Fibroblast of skin of scalp (primary cell): ENCODE data around the gene TUBB2B. TPM values are rescaled to one million over a fixed set of nuclear protein-coding genes. Genes with fewer than 3 reads are reported as not detected.
A peak's percentile ranks its signal among the peaks of the same experiment; 100 is the strongest.

Source experiments
- DNase-seq: peaks from one replicate; pipeline ENCODE4 v3.0.0-alpha.2; 2013
- polyA plus RNA-seq, 2 experiments: library from polyadenylated mRNA; unstranded; fragments of 120-200 nt; gene quantifications; one replicate each; pipeline ENCODE4 v1.2.1, GENCODE V29; 2013; ENCODE audit not compliant: insufficient read length in 2 of 2

TUBB2B gene
- polyA plus RNA-seq (2013, experiment 1 of 2; ENCODE audit: insufficient read length): 66.4 TPM
- polyA plus RNA-seq (2013, experiment 2 of 2; ENCODE audit: insufficient read length): 71.8 TPM

DNA sequence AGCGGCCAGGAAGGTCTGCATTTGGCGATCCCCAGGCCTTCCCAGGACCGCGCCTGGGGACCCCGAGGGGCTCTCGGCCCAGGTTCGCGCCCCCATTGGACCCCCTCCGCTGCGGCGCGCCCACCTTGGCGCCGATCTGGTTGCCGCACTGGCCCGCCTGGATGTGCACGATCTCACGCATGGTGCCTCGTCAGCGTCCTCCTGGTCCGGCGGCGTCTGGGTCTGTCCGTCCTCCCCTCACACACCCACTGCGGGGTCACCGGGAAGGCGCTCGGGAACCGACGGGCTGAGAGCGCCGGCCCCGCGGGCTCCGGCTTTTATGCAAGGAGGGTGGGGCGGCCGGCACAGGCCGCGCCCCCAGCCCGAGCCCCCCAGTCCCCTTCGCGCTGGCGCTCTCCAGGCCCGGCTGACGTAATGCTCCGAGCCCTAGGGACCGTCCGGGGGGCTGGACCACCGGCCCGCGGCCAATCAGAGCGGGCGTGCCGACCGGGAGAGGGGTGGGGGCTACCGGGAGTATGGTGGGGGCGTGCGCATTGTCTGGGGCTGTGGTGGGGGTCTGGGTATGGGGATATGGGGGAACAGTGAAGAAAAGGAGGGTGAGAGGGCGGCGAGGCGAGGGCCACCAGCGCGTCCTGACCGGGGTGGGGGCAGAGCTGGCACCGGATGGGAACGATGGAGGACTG lies at the start of gene TUBB2B:
TUBB2B (minus strand) TSS at position 291 of the 683 bp plus-strand sequence; CDS start at position 181, 110 bp downstream.
- peak; percentile 83 for DNase-seq

GRCh38 chr6:3277251-3277650 lies 49.8 kb upstream of the TUBB2B start:
- no peak for DNase-seq

DNA sequence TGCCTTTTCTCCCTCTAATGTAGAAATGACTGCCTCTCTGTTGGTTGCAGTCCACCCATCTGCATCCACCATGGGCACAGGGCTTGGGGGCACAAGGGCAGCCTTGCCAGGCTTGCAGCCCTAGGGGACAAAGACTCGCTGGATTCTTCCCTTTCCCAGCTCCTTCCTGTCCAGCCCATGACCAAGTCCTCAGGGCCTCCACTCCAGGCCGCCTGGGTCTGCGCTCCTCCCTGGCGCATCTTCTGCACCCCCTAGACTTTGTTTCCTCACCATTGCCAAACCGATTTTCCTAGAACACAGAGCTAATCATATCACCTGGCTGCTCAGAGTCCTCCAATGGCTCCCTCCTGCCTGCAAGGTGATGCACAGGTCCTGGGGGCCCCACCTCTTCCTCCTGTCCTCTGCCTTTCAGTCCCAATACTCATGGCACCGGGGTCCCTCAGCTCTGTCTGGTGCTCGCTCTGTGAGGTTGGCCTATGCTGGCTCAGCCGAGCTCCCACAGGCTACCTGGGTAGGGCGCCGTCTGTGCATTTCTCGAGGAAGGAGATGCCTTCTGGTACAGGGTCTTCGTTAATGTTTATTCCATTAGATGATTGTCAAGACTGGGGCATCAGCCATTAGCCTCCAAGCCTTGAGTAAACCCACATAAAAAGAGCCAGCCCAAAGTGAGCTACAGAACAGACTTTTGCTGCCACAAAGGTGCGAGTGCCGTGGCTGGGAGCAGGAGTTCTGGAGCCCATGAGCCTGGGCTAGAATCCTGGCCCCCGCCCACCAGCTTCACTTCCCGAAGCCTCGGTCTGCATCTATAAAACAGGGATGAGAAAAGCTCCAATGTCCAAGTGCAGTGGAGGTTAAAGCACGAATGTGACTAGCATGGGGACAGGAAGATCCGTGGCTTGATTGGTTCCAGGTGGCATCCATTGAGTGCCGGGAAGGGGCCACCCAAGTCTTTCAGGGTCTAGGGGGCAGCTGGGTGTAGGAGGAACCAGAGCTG lies 49.0 kb upstream of the TUBB2B start:
- no peak for DNase-seq

DNA sequence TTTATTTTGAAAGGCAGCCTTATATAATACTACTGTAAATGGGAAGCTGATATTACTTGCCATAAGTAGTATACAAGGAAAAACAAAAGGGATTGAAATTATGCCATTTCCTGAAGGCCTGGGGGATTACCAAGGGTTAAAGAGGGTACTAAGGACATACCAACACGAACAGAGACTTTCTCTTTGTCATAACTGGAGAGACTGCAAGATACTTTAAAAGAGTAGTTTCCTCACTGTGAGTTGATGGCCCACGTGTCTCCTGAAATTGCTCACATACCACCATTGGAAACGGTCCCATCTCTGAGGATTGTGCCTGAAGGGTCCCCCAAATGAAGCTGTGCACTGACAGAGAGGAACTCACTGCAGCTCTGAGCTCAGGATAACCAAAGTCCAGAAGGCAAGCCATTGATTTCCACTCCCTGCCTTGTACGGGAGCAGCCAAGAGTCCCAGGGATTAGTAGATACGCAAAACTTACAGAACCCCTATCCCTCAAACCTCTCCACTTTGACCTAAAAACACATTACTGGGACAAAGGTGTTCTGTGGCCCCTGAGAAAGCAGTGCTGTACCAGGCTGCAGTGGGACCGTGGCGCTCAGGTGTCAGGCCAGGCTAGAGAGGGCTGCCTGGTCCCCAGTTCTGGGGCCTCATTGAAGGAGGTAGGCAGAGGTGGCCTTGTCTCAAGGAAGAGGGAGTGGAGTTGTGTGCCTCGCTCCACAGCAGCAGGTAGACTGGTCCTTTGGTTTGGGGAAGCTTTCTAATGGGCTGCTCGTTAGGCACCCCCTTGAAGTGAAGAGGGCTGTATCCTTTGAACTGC lies 46.5 kb upstream of the TUBB2B start:
- DNase-seq: no peak

DNA sequence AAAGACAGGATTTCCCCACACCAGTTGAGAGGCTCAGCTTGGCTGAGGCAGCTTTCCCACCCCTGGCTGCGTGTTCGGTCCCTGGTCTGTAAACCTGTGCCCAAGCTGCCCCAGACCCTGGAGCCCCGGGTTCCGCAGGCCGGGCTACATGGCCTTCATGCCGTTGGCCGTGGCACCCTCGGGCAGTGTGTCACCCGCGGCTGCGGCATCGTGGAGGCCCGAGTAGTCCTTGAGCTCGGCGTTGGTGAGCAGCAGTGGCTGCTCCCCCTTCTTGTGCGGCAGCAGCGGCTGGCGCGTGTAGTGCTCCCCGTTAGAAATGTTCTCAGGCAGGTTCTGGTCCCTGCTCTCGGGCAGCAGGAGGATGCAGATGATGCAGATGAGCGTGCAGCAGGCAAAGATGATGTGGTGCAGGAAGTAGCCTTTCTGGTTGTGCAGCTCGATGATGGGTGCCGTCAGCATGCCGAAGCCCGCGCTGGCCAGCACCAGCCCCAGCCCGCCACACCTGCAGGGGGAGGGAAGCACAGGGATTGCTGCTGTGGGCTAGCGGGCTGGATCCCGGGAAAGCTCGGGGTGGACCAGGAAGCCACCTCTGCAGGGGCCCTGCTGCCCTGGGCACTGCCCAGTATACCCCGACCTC lies 45.6 kb upstream of the TUBB2B start:
- no peak for DNase-seq

- no peak for DNase-seq
These were observed 44.3 kb upstream of the TUBB2B start for GRCh38 chr6:3271756-3272155.

- no peak for DNase-seq
These were observed 42.8 kb upstream of the TUBB2B start for GRCh38 chr6:3270258-3270657.

GRCh38 chr6:3269281-3269975 lies 42.0 kb upstream of the TUBB2B start:
- no peak for DNase-seq

GRCh38 chr6:3268680-3269079 lies 41.2 kb upstream of the TUBB2B start:
- DNase-seq: no peak

GRCh38 chr6:3267162-3267561 lies 39.7 kb upstream of the TUBB2B start:
- no peak for DNase-seq

DNA sequence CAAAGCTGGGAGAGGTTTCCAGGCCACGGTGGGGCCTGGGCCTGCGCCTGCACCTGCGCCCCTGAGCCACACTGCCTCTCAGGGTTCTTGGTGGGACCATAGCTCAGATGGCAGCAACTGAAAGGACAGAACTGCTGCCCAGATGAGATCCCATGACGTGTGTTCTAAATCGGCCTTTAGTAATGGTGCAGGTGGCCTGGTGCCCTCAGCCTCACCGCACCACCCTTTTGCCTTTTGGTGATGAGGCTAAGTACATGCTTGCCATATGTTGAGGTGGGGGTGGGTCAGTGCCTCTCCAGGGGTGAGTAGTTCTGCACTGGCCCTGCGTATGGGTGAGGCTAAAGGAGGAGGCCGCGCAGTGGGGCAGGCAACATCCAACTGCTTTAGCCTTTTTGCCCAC lies 38.7 kb upstream of the TUBB2B start:
- no peak for DNase-seq

DNA sequence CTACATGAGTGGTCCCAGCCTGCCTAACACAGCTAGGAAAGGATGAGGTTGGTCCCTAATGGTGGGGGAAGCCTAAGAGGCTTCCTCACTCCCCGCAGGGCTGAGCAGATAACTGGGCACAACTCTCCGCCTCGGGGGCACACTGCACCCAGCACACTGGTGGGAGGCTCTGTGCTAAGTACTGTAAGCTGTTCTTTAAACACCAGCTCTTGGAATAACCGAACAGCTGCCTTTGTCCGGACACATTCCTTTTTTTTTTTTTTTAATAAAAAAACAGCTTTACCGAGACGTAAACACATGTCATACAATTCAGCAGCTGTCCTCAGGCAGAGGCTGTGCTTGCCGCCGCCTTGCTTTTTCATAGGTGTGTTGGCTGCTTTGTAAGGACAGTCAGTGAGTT lies 38.2 kb upstream of the TUBB2B start:
- no peak for DNase-seq

GRCh38 chr6:3264356-3264755 lies 36.9 kb upstream of the TUBB2B start:
- DNase-seq: no peak

DNA sequence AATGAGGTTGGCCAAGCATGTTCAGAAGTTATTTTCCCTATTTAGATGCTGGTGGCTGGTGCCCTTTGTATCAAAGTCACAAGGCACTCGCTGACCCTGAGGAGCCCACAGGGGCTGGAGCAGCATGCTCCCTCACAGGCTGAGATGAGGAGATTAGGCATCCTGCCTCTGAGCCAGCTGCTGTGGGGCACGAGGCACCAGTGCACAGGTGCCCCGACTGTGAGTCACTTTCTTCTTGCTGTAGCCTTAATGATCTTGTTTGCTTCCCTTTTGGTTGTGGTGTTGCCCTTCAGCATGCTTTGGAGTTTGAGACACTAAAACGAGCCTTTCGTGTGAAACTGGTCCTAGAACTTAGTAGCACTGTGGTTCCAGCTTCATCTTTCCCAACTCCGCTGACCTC lies 35.6 kb upstream of the TUBB2B start:
- DNase-seq: no peak

- no peak for DNase-seq
These were observed 34.5 kb upstream of the TUBB2B start for GRCh38 chr6:3261921-3262320.

DNA sequence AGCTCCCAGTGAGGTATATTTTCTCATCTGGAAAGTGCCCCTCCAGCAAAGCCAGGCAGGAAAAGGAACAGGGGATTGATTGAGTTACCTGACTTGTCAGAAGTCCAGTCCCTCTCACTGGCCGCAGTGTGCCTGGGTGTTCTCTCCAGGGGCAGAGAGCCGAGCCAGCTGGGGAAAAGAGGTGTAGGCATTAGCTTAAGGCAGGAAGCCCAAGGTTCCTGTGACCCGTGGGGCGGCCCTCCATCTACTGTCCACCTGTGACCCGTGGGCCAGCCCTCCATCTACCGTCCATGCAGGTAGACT lies 34.0 kb upstream of the TUBB2B start:
- DNase-seq: no peak

GRCh38 chr6:3260772-3261517 lies 33.5 kb upstream of the TUBB2B start:
- DNase-seq: no peak

DNA sequence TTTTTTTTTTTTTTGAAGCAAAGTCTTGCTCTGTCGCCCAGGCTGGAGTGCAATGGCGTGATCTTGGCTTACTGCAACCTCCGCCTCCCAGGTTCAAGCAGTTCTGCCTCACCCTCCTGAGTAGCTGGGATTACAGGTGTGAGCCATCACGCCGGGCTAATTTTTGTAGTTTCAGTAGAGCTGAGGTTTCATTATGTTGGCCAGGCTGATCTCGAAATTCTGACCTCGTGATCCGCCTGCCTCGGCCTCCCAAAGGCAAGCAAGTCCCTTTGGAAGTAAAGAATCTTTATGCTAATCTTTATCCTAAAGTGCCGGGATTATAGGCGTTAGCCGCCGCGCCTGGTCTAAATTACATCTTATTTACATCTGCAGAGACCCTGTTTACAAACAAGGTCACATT lies 32.8 kb upstream of the TUBB2B start:
- DNase-seq: no peak

DNA sequence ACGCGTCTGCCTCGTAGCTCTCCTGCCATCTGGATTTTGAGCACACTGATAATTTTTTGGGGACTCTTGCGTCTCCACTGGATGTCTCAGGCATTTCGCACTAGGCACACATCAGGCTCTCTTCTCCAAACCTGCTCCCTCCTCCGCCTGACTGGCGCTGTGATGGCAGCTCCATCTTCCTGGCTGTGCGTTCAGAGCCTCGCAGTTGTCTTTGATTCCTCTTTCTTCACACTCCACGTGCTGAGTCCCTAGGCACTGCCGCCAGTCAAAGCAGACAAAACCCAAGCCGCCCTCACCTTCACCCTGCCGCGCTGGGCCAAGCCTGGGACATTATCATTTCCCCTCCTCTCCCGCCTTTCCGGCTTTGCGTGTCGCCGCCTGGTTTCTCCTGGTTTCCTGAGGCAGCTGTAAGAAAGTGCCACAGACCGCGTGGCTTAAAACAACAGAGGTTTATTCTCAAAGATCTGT lies 32.1 kb upstream of the TUBB2B start:
- peak; percentile 39 for DNase-seq

DNA sequence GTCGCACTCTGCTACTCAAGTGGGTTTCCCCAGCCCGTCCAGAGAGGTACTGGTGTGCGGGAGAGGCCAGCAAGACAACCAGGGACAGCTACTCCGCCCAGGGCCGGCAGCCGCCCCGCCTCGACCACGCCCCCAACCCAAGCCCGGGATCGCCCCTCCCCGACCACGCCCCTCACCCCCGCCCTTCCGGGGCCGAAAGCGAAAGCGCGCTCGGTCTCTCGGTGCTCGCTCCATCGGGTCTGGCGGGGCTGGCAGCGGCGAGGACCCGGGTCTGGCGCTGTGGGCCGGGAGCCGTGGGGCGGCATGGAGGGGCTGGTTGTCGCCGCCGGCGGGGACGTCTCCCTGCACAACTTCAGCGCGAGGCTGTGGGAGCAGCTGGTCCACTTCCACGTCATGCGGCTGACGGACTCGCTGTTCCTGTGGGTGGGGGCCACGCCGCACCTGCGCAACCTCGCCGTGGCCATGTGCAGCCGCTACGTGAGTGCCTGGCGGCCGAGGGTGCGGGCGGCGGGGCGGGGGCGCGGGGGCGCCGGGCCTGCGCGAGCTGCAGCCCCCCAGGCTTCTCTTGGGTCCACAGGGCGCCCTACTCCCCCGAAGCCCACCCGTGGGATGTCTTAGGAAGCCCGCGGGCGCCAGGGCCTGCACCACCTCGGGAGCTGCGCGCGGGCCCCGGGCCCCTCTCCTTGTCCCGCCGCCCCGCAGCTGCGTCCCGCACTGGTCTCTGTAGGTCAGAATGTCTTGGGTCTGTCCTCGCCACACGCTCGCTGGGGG lies 31.5 kb upstream of the TUBB2B start, which contains the start of gene PSMG4:
PSMG4 (plus strand) TSS at position 228 of the 771 bp plus-strand sequence; CDS start at position 304, 76 bp downstream.
- peak; percentile 91 for DNase-seq
